HG02798 (cell line): Measurements from ENCODE around the gene BAAT.

ENCODE experiments used
- ATAC-seq: cut with Tn5 transposase; IDR thresholded peaks from one replicate; pipeline ENCODE4 v1.9.1; 2021; ENCODE audit warnings: mild to moderate bottlenecking; ENCODE audit not compliant: unreplicated experiment, poor library complexity

Gene BAAT

DNA sequence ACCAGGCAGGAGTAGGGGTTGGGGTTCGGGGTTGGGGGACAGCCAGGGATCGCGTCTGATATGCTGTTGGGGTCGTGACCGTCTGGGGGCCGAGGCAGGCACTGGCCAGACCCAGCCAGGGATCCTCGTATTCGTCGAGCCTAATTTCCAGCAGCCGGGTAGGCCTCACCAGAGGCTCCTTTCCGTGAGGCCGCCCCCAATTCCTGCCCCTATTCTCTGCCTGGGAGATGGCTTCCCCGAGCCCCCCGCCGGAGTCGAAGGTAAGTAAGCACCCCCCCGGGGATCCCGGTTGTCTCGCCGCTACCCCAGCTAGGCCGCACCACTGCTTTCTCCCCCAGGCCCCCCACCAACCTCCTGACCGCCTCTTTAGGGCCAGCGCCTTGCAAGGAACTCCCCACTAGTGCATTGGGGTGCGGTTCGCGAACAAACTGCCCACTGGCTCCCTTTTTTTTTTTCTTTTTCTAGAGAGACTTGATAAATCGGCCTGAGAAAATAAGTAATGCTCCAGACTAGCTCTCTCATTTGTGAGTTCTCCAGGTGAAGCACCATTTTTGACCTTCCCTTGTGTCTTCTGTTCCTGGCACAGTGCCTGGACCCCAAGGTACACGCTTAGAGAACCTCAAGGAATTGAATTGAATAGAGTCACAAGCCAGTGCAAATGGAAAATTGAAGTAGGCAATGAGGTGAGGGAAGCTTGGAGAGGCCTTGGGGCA lies 14.3 kb upstream of the BAAT start:
- peak; percentile 12 for ATAC-seq

- peak; percentile 98 for ATAC-seq
These were observed 13.5 kb upstream of the BAAT start, which contains the start of the genes MRPL50 and ZNF189 for GRCh38 chr9:101398068-101398929. Gene MRPL50 (minus strand): TSS chr9:101398618. CDS start chr9:101398592, 26 bp downstream. Gene ZNF189 (plus strand): TSS chr9:101398851. CDS start chr9:101399157, 306 bp downstream.

GRCh38 chr9:101397746-101398067 lies 12.9 kb upstream of the BAAT start:
- no peak for ATAC-seq

DNA sequence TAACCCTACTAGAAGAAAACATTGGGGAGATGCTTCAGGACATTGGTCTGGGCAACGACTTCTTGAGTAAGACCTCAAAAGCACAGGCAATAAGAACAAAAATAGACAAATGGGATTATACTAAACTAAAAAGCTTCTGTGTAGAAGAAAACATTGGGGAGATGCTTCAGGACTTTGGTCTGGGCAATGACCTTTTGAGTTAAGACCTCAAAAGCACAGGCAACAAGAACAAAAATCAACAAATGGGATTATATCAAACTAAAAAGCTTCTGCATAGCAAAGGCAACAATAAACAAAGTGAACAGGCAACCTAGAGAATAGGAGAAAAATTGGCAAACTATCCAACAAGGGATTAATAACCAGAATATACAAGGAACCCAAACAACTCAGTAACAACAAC lies 9.9 kb upstream of the BAAT start:
- no peak for ATAC-seq

DNA sequence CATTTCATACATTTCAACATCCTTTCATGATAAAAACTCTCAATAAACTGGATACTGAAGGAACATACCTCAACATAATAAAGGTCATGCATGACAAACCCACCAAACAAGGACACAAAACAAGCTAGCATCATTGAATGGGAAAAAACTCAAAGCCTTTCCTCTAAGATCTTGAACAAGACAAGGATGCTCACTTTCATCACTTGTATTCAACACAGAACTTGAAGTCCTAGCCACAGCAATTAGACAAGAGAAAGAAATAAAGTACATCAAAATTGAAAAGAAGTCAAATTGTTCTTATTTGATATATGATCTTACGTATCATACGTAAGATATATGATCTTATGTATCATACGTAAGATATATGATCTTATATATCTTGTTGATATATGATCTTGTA lies 8.3 kb upstream of the BAAT start:
- ATAC-seq, result no peak

DNA sequence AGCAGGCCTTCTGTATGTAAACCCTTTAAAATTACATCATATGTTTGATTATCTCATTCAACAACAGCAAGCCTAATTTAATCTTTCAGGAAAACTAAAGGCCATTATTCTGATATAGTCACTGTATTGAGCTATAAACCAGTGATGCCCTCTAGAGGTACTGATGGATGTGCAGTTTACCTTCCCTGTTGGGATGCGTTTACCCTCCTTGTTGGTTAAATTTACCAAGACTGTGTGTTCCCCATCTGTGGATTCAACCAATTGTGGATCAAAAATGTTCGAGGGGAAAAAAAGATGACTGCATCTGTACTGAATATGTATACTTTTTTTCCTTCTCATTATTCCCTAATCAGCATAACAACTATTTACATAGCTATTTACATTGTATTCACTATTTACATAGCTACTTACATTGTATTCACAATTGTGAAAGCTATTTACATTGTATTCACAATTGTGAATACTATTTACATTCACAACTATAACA lies 3.7 kb upstream of the BAAT start:
- no peak for ATAC-seq

DNA sequence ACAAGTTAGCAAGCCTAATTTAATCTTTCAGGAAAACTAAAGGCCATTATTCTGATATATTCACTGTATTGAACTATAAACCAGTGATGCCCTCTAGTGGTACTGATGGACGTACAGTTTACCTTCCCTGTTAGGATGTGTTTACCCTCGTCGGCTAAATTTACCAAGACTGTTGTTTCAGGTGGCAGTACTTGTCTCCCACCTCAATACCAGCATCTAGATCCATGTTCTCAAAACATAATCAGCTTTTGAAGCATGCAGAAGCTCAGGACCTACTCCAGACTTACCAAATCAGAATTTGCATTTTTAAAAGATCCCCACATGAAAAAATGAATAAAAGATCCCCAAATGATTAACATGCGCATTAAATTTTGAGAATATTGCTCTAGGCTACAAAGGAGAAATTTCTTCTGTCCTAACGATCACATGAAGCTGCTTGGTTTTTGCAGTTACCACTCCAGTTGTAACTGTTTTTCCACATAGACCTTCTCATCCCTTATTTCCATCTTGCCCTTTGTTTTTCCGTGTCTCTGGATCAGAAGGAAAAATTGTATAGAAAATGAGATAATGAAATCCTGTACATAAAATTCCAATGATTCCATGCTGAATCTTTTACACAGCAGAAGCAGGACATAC lies 3.2 kb upstream of the BAAT start:
- peak; percentile 62 for ATAC-seq

DNA sequence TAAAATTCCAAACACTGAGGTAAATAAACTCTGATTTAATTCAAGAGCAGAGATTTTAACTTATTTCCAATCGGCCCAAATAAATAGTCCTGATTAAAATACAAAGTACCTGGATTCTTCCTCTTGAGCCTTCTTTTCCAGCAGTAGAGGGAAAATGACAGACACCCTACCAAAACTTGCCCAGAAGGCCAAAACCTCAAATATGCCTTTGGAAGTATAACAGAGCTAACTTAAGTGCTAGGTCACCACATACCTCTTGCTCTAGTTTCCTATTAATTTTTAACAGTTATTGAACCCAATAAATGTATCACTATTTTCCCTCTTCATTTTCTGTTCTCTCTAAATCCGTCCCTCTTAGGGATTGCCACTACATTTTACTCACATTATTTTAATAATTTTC lies 1.4 kb downstream of the BAAT start:
- ATAC-seq, result no peak

GRCh38 chr9:101381833-101382342 lies 2.9 kb downstream of the BAAT start:
- no peak for ATAC-seq

DNA sequence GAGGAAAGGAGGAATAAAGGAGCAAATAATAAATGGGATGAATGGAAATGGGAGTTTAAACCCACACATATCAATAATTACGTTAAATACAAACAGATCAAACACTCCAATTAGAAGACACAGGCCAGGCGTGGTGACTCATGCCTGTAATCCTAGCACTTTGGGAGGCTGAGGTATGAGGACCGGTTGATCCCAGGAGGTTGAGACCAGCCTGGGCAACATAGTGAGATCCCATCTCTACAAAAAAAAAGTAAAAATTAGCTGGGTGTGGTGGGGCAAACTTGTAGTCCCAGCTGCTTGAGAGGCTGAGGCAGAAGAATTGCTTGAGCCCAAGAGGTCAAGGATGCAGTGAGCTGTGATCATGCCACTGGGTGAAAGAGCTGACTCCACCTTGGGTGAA lies 3.7 kb downstream of the BAAT start:
- ATAC-seq, result no peak

DNA sequence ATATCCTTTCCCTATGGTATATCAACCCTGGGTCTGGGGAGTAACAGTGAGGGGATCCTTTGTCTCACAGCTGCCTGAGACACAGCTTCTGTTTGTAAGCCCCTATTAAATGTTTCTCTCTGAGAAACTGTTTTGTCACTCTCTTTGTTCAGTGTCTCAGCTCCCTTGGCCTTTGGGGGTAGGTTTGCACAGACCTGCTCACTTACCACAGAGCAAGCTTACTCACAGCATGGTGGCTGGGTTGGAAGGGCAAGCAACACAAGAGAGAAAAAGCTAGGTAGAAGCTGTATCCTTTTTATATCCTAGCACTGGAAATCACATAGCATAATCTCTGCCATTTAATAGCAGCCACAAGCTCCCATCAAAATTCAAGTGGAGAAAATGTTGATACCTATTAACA lies 4.5 kb downstream of the BAAT start:
- no peak for ATAC-seq

- ATAC-seq, result no peak
These were observed 8.5 kb downstream of the BAAT start for GRCh38 chr9:101376111-101376848.

GRCh38 chr9:101375546-101375945 lies 9.3 kb downstream of the BAAT start:
- no peak for ATAC-seq

- no peak for ATAC-seq
These were observed 12.3 kb downstream of the BAAT start for GRCh38 chr9:101372327-101373118.

DNA sequence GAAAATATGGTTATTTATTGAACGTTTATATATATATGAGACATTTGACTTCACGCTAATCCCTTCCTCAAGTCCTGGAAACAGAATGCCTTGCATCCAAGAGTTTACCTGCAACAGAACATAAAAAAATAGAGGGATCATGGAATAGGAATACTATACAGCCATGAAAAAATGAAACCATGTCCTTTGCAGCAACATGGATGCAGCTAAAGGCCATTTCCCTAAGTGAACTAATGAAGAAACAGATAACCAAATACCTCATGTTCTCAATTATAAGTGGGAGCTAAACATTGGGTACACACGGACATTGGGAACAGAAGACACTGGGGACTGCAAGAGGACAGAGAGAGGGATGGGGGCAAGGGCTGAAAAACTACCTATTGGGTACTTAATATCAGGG lies 13.0 kb downstream of the BAAT start:
- ATAC-seq, result no peak

DNA sequence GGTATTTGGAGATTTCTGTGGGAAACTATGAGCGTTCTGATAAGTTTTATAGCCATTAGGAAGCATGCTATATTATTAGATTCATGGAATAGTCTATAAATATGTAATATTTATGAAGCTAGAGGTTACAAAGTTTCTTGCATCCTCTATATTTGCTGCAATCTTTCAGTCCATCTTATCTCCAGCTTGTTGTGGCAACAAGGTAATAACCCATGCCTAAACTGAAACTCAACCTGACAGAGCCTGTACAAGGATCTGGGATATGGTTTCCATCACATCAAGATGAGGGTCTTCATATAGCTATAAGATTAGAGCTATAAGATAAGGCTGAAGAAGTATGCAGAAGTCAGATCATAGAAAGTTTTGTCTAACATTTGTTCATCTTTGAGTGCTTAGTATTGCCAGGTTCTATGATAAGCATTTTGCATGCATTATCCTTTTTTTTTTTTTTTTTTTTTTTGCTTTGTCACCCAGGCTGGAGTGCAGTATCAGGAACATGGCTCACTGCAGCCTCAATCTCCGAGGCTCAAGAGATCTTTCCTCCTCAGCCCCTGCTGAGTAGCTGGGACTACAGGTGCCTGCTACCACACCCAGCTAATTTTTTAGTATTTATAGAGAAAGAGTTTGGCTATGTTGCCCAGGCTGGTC lies 14.8 kb downstream of the BAAT start:
- ATAC-seq, result no peak

- ATAC-seq, result no peak
These were observed 15.5 kb downstream of the BAAT start for GRCh38 chr9:101369286-101369685.

- ATAC-seq, result no peak
These were observed 17.5 kb downstream of the BAAT start for GRCh38 chr9:101367323-101367722.
